Middle frontal gyrus (tissue), 1 donor: ENCODE results near the gene MRAS.

Source experiments
- DNase-seq: peaks from one replicate; pipeline ENCODE4 v3.0.0-alpha.2; 2015; ENCODE audit warnings: low spot score; ENCODE audit errors: extremely low spot score

Gene MRAS

DNA sequence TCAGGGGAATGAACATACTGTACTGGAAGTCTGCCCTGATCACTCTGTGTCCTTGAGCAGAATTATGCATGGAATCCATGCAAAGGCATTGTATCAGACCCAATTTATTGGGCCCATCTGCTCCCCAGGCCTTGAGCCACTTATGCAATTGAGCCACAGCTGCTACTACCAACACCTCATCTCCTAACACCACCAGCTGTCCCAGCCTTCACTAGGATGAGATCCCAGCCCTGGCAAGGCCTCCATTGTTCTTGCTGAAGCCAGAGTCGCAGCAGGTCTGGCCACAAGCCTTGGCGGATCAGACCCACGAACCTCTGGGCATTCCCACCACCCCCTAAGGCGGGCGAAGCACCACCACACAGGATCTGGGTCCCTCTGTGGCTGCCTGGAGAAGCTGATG lies 9.6 kb upstream of the MRAS start:
- no peak for DNase-seq

GRCh38 chr3:138340511-138340910 lies 7.9 kb upstream of the MRAS start:
- DNase-seq: no peak

- no peak for DNase-seq
Measured at GRCh38 chr3:138344754-138345153, 3.6 kb upstream of the MRAS start.

DNA sequence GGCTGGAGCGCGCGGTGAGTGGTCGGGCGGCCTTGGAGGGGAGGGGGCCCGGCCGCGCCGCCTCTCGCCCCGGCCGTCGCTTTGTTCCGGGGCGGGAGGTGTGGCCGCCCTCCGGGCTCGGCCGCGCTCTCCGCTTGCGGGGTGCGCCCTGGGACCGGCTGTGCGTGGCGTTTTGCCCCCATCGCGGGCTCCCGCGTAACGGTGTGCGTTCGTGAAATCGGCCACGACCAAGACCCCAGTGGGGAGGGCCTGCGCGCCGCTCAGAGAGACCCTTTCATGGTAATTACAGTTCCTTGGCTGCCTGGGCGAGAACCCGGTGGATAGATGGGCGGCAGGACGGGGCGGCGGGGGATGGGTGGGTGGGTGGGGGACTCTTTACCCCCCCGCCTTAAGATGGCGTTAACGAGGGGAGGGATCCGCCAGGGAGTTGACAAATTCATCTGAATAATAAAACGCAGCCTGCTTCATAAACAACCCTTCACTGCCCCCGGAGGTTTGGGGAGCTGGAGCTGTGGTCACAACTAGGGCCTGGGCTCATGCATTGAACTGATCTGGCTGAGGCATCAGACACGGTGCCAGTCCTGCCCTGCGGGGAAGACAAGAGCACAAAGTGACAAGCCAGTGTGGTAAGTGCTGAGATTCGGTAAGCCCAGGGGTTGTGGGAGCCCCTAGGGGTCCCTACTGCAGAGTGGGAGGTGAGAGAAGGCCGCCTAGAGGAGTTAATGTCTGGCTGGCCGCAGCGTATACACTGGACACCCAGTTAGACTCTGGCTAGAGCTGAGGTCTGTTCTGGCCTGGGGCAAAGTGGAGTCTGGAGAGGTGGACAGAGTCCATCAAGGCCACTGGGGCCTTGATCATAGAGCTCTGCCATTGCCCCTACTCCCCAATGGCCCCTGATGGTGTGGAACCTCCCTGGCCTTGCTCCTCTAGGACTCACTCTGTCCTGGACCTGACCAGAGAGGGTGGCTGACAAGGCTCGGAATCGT lies 668 bp downstream of the MRAS start:
- no peak for DNase-seq

- DNase-seq: no peak
Measured at GRCh38 chr3:138349926-138350665, 1.7 kb downstream of the MRAS start.

DNA sequence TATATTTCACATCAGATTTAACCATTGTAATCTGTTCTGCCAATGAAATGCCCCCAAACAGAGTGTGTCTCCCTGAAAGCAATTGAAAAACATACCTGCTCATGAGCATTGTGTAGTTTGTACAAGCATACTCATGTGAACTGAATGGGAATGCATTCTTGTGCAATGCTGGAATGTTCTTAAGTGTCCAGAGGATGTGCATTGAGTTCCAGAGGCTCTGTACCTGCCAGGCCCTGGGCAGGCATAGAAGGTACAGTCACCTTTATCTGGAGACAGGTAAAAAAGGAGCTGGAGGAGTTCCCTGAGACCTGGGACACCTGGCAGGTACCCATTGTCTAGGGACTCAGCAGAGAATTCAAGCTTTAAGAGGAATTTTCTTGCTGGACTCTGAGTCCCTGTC lies 2.8 kb downstream of the MRAS start:
- no peak for DNase-seq

- DNase-seq: no peak
Measured at GRCh38 chr3:138351916-138352550, 3.7 kb downstream of the MRAS start.

DNA sequence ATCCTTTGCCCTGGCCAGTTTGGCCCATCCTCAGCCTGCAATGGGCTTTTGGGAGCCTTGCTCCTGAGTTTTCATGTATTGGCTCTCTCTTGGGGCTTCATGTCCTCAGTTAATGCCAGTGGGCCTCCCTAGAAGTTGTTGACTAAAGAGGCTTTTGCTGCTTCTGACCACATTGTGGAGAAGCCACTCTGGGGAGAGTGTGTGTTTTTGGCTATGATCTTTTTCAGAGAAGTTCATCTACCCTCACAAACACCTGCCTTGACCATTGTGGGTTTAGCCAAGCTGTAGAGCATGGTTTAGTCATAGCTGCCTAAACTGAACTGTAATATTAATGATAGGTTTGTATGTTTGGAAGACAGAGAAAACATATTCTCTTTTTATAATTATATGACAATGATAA lies 6.0 kb downstream of the MRAS start:
- no peak for DNase-seq

GRCh38 chr3:138355071-138355470 lies 6.7 kb downstream of the MRAS start:
- DNase-seq: no peak

- DNase-seq: no peak
Measured at GRCh38 chr3:138356730-138357405, 8.5 kb downstream of the MRAS start.

DNA sequence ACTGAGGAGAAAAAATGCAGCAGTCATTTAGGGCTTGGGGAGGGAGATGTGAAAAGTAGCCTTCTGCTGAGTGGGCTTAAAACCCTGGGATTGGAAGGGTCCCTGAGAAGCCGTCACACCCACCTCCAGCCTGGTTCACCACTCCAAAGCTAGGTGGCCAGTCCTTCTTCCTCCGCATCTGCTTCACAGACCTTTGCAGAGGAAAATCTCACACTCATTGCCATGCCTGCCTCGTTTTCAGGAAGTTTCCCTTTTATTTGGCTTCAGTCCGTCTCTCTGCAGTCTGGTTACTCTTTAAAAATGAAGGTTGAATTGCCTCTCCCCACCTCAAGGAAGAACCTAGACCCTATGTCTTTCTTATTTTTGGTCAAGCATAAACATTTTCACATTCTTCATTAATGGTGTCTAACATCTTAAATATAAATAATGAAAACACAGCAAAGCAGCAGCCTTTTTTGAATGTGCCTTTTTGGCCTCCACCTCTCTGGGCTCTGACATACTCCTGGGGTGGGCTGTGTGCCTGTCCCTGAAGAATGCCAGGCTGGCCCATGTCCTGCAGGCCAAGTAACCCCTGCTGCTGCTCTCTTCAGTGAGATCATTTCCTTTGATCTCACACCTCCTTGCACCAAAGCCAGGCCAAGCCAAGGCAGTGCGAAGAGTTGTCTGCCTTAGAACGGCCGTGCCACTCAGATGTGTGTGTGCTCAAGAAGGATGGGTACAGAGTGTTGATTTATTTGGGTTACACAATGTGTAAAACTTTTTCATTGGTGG lies 11.0 kb downstream of the MRAS start:
- DNase-seq: no peak

- no peak for DNase-seq
Measured at GRCh38 chr3:138359919-138360868, 11.8 kb downstream of the MRAS start.

GRCh38 chr3:138360869-138361525 lies 12.6 kb downstream of the MRAS start:
- no peak for DNase-seq

DNA sequence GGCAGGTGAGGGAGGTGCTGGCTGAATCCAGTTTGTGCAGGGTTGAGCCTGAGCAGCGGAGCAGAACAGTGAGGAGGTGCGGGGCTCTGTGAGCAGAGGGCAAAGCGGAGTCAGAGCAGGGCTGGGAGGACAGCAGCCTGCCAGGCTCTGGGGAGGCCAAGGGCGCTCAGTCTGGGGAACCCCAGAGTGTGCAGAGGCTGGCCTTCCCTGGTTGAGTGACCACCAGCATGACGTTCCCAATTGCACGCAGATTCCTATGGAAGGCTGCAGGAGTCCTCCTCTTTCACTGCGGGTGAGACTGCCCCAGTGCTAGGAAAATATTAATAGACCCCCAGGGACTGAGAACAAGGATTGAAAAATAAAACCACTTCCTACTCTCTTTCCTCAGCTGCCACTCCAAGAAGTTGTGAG lies 13.2 kb downstream of the MRAS start:
- no peak for DNase-seq

DNA sequence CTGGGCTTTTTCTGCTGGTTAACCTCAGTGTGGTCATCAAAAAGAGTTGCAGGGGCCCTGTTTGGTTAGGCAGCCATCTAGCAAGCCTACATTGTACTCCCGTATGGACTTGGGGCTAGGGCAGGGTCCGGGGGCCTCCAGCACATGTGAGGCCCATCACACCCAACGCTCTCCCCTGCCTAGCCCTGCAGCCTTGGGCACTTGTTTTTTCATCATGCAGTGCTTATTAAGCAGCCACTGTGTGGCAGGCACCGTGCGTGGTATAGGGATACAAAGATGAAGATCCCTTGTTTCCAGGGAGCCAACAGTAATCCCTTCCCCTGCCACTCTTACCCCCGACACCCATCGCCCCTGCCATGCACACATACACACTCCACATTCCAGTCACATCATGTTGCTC lies 14.2 kb downstream of the MRAS start:
- no peak for DNase-seq

- no peak for DNase-seq
Measured at GRCh38 chr3:138363322-138363721, 14.9 kb downstream of the MRAS start.

- DNase-seq: no peak
Measured at GRCh38 chr3:138364356-138365252, 16.2 kb downstream of the MRAS start.

DNA sequence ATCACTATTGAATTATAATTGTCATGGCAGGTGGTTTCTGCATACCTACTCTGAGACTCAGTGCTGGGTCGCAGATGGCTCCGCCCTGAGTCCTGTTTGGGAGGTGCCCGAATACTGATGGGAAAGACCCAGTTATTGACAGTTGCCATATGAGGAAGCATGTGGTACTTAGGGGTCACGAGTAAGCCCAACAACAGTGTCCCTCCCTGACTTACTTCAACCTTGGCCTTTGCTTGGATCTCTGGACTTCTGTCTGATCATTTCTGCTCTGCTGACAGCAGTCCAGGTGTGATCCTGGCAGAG lies 16.8 kb downstream of the MRAS start:
- DNase-seq: no peak
